Epithelial cell of esophagus (primary cell): Measurements from ENCODE around the gene CHST10.

Experiments
- DNase-seq: peaks from one replicate; pipeline ENCODE4 v3.0.0; 2010; ENCODE audit warnings: low read depth
- H3K4me3 ChIP-seq: 2 replicates; pipeline ENCODE4 v1.5.1; 2011; ENCODE audit warnings: mild to moderate bottlenecking, low read length, control low read depth
- CTCF ChIP-seq: IDR thresholded peaks from 2 replicates; pipeline ENCODE4 v1.5.1; 2011; ENCODE audit warnings: low read depth, mild to moderate bottlenecking, low read length, control low read depth, inconsistent platforms; ENCODE audit not compliant: insufficient read depth; ENCODE audit errors: missing control alignments

Gene CHST10

GRCh38 chr2:100388703-100389102, 28.8 kb downstream of the CHST10 start:
- no peak for TF ChIP-seq CTCF
- DNase-seq: no peak
- H3K4me3 ChIP-seq: no peak overlapping the region

GRCh38 chr2:100383954-100384353, 33.5 kb downstream of the CHST10 start:
- no peak for TF ChIP-seq CTCF
- DNase-seq: no peak
- no peak overlapping the region for H3K4me3 ChIP-seq

DNA sequence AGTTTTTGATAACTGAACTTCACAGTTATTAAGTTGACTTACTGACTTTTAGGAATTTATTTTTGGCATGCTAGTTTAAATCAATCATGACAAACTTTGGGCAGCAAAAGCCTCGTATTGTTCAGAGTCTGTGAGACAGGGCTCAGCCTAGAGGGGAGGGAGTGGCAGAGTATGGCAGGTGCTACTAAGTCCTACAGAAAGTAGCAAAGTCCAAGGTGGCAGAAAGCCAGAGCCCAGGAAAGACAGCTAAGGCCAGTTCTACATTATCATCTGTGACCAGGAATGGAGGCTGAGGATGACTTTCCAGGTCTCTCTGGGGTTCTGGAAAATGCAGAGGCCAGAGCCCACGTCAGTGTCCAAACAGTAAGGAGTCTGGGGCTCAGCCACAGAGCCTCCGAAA, 34.2 kb downstream of the CHST10 start:
- DNase-seq: no peak
- H3K4me3 ChIP-seq: no peak overlapping the region
- TF ChIP-seq CTCF: no peak

- no peak overlapping the region for H3K4me3 ChIP-seq
- TF ChIP-seq CTCF: peak; percentile 98
- peak; percentile 76 for DNase-seq
These were observed 36.2 kb downstream of the CHST10 start for GRCh38 chr2:100381240-100381639.

DNA sequence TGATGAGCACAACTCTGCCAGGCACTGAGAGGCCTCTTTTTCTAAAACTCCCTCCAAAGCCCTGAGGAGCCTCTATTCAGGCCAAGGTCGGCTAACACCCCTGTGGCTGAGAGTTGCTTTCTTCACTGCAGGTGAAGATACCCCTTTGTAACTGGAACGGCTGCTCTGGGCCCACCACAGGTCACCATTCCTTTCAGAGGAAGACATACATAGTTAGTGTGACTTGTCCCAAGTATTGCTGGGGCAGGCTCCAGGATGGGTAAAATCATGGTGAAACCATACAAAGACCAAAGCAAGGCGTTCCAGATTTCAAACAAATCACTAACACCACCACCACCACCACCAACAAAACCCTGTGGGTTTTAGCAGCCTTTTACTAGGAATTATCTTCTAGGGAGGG, 36.8 kb downstream of the CHST10 start:
- DNase-seq: no peak
- TF ChIP-seq CTCF: no peak
- no peak overlapping the region for H3K4me3 ChIP-seq

GRCh38 chr2:100376836-100377235, 40.6 kb downstream of the CHST10 start:
- no peak overlapping the region for H3K4me3 ChIP-seq
- no peak for DNase-seq
- TF ChIP-seq CTCF: no peak

GRCh38 chr2:100367163-100367562, 50.3 kb downstream of the CHST10 start:
- no peak overlapping the region for H3K4me3 ChIP-seq
- DNase-seq: no peak
- no peak for TF ChIP-seq CTCF
